Measurements from ENCODE around the gene MAPK8IP3. TPM values are rescaled to one million over a fixed set of nuclear protein-coding genes. Genes with fewer than 3 reads are reported as not detected.
"Not testable (repeated sequence)": the region's sequence is repeated elsewhere in the genome, so short reads cannot be mapped to it uniquely, and the experiment has no call there.

Gene MAPK8IP3
- total RNA-seq, 1 donor = 135 TPM

- Histone ChIP-seq H3K4me1 (ENCODE audit: insufficient read depth, low read length) (no peaks in the 10 kb centered on the region), H3K27me3 (ENCODE audit: insufficient read depth, low read length) (no peaks in the 10 kb centered on the region), H3K4me3 (ENCODE audit: low read length) (no peak overlapping the region), H3K9me3 (ENCODE audit: low read depth, low read length) (no peaks in the 10 kb centered on the region)
Observed at GRCh38 chr16:1696863-1697262, 9.1 kb upstream of the MAPK8IP3 start.

- no peaks in the 10 kb centered on the region for H3K27me3 ChIP-seq (ENCODE audit: insufficient read depth, low read length)
- H3K4me3 ChIP-seq (ENCODE audit: low read length) = no peak overlapping the region
- H3K9me3 ChIP-seq (ENCODE audit: low read depth, low read length) = no peaks in the 10 kb centered on the region
- no peaks in the 10 kb centered on the region for H3K4me1 ChIP-seq (ENCODE audit: insufficient read depth, low read length)
Observed at GRCh38 chr16:1698680-1699079, 7.3 kb upstream of the MAPK8IP3 start.

- Histone ChIP-seq H3K4me3 (ENCODE audit: low read length) (no peak overlapping the region), H3K9me3 (ENCODE audit: low read depth, low read length) (no peaks in the 10 kb centered on the region), H3K27me3 (ENCODE audit: insufficient read depth, low read length) (no peaks in the 10 kb centered on the region), H3K4me1 (ENCODE audit: insufficient read depth, low read length) (peaks cover 8% of the 10 kb centered on the region)
Observed at GRCh38 chr16:1700246-1700645, 5.7 kb upstream of the MAPK8IP3 start.

GRCh38 chr16:1701216-1701878 lies 4.6 kb upstream of the MAPK8IP3 start:
- no peak overlapping the region for H3K4me3 ChIP-seq (ENCODE audit: low read length)
- H3K9me3 ChIP-seq (ENCODE audit: low read depth, low read length) = no peaks in the 10 kb centered on the region
- H3K4me1 ChIP-seq (ENCODE audit: insufficient read depth, low read length) = peaks cover 9% of the 10 kb centered on the region
- no peaks in the 10 kb centered on the region for H3K27me3 ChIP-seq (ENCODE audit: insufficient read depth, low read length)

GRCh38 chr16:1705324-1705687 lies 689 bp upstream of the MAPK8IP3 start:
- Histone ChIP-seq H3K4me3 (ENCODE audit: low read length) (peak overlapping the region; percentile 81), H3K4me1 (ENCODE audit: insufficient read depth, low read length) (peaks cover 33% of the 10 kb centered on the region)
- H3K27me3 ChIP-seq (ENCODE audit: insufficient read depth, low read length); H3K9me3 ChIP-seq (ENCODE audit: low read depth, low read length): not testable (repeated sequence)

DNA sequence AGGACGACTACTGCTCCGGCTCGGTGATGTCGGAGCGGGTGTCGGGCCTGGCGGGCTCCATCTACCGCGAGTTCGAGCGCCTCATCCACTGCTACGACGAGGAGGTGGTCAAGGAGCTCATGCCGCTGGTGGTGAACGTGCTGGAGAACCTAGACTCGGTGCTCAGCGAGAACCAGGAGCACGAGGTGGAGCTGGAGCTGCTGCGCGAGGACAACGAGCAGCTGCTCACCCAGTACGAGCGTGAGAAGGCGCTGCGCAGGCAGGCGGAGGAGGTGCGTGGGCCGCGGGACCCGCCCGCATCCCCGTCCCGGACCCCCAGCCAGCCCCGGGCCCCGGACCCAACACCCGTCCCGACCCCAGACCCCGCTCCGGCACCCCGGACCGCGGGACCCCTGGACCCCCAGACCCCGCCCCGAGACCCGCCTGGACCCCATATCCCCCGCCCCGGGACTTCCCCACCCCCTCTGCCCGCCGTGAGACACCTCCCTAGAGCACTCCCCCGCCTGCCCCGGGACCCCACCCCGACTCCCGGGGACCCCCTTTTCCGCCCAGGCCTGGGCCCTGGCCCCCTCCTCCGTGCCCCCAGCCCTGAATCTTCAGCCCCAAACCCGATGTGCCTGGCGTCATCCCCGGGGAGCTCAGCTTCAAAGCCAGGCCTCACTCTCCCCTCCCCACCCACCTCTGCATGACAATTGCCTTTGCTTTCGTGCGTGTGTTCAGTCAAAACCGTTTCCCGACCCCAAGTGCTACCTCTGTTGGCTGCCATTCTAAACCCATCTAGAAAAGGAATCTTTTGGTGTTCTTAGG lies 594 bp downstream of the MAPK8IP3 start:
- Histone ChIP-seq H3K27me3 (ENCODE audit: insufficient read depth, low read length) (no peaks in the 10 kb centered on the region), H3K9me3 (ENCODE audit: low read depth, low read length) (no peaks in the 10 kb centered on the region), H3K4me3 (ENCODE audit: low read length) (peak overlapping the region; percentile 81)

DNA sequence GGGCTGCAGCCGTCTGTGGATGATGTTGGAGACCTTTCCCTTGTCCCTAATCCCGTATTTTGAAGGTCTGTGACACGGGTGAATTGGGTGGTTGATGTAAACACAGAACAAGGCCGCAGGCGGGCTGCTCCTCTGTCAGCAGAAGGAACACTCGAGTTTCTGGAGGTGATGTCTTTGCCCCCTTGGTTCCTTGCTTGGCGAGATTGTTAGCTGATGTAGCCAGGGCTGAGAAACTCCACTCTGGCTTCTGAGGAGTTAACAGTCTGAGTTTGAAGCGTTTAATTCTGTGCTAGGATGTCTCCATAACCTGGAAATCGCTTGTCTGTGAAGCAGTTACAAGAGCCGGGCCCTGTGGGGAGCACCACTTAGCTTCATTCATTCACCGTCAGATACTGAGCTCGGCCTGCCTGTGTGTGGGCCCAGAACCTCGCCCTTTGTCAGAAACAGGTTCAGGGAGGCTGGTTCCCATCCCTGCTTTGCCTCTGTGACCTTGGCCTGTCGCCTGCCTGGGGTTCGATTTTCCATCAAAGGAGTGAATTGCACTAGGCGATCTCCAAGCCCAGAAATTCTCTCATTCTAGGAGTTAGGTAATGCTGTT lies 1.3 kb downstream of the MAPK8IP3 start:
- no peaks in the 10 kb centered on the region for H3K9me3 ChIP-seq (ENCODE audit: low read depth, low read length)
- H3K4me3 ChIP-seq (ENCODE audit: low read length) = peak overlapping the region; percentile 81
- peaks cover 39% of the 10 kb centered on the region for H3K4me1 ChIP-seq (ENCODE audit: insufficient read depth, low read length)
- no peaks in the 10 kb centered on the region for H3K27me3 ChIP-seq (ENCODE audit: insufficient read depth, low read length)

More for the DNA sequence above, 594 bp downstream of the MAPK8IP3 start:
- peaks cover 35% of the 10 kb centered on the region for H3K4me1 ChIP-seq (ENCODE audit: insufficient read depth, low read length)

DNA sequence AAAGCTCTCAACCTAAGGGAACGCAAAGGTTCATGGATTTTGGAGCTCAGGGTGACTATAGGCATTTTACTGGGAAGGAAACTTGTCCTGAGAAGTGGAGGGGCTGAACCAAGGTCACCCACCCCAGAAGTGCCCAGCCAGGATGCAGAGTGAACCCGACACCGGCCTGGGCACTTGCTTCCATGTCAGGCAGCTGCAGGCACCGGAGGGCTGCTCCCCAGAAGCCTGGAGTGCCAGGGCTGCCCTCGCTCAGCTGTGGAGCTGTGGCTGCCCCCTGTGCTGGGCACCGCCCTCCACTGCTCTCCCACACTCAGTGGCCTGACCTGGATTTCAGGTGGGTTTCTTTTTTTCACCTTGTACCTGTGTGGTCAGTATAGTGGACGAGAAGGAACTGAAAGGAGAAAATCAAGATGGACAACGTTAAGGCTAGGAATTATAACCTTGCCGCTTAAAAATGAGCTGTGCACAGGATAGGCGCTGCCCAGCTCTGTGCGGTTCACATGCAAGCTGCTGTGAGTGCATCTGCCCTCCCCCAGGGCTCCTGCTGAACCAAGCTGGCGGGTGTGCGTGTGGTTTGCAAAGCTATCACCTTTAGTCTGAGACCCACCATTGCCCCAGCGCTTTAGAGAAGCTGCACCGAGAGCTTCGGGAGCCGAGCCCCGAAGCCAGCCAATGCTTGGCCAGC lies 2.2 kb downstream of the MAPK8IP3 start:
- H3K27me3 ChIP-seq (ENCODE audit: insufficient read depth, low read length) = no peaks in the 10 kb centered on the region
- H3K4me3 ChIP-seq (ENCODE audit: low read length) = no peak overlapping the region
- peaks cover 48% of the 10 kb centered on the region for H3K4me1 ChIP-seq (ENCODE audit: insufficient read depth, low read length)
- H3K9me3 ChIP-seq (ENCODE audit: low read depth, low read length) = no peaks in the 10 kb centered on the region

GRCh38 chr16:1708768-1709180 lies 2.8 kb downstream of the MAPK8IP3 start:
- Histone ChIP-seq H3K9me3 (ENCODE audit: low read depth, low read length) (no peaks in the 10 kb centered on the region), H3K4me3 (ENCODE audit: low read length) (no peak overlapping the region), H3K4me1 (ENCODE audit: insufficient read depth, low read length) (peaks cover 54% of the 10 kb centered on the region), H3K27me3 (ENCODE audit: insufficient read depth, low read length) (no peaks in the 10 kb centered on the region)

DNA sequence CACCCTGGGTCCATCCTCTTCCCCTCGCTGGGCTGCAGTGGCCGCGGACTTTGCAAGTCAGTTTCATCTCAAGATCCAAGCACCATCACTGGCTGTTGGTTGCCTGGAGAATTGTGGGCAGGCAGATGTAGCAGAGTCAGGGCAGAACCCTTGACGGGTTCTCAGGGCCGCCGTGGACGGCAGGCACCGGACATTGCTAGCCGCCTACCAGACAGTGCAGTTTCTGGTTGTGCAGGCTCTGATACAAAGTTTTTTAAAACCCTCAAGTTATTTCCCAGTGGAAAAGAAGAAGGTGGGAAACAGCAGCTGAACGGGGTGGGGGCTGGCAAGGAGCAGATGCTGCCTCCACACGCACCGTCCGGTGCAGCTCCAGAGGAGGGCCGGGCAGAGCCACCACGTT lies 3.4 kb downstream of the MAPK8IP3 start:
- Histone ChIP-seq H3K27me3 (ENCODE audit: insufficient read depth, low read length) (no peaks in the 10 kb centered on the region), H3K9me3 (ENCODE audit: low read depth, low read length) (no peaks in the 10 kb centered on the region), H3K4me3 (ENCODE audit: low read length) (no peak overlapping the region), H3K4me1 (ENCODE audit: insufficient read depth, low read length) (peaks cover 59% of the 10 kb centered on the region)

- Histone ChIP-seq H3K27me3 (ENCODE audit: insufficient read depth, low read length) (no peaks in the 10 kb centered on the region), H3K4me1 (ENCODE audit: insufficient read depth, low read length) (peaks cover 54% of the 10 kb centered on the region), H3K9me3 (ENCODE audit: low read depth, low read length) (no peaks in the 10 kb centered on the region), H3K4me3 (ENCODE audit: low read length) (no peak overlapping the region)
Observed at GRCh38 chr16:1710811-1711507, 5.0 kb downstream of the MAPK8IP3 start.

DNA sequence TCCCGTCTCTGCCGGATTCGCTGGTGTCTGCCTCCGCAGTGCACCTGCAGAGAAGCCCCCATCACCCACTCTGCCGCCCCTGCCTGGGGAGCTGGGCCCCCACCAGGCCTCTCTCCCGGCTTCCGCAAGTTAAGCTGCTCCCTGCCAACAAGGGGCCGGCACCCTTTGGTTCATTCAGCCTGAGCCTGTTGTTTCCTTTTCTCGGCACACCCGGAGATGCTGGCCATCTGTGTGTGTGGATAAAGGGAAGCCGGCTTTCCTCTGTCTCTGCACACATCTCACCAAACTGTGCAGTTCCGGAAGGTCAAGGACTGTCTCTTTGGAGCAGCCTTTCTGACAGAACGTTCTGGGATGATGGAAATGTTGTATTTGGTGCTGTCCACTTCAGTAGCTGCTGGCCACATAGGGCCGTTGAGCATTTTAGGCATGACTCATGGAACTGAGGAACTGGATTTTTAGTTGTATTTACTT lies 6.8 kb downstream of the MAPK8IP3 start:
- Histone ChIP-seq H3K9me3 (ENCODE audit: low read depth, low read length) (no peaks in the 10 kb centered on the region), H3K4me3 (ENCODE audit: low read length) (no peak overlapping the region), H3K27me3 (ENCODE audit: insufficient read depth, low read length) (no peaks in the 10 kb centered on the region), H3K4me1 (ENCODE audit: insufficient read depth, low read length) (peaks cover 48% of the 10 kb centered on the region)

- Histone ChIP-seq H3K4me3 (ENCODE audit: low read length) (no peak overlapping the region), H3K4me1 (ENCODE audit: insufficient read depth, low read length) (peaks cover 43% of the 10 kb centered on the region), H3K9me3 (ENCODE audit: low read depth, low read length) (no peaks in the 10 kb centered on the region), H3K27me3 (ENCODE audit: insufficient read depth, low read length) (no peaks in the 10 kb centered on the region)
Observed at GRCh38 chr16:1713331-1713730, 7.3 kb downstream of the MAPK8IP3 start.

- H3K4me1 ChIP-seq (ENCODE audit: insufficient read depth, low read length) = peaks cover 42% of the 10 kb centered on the region
- no peaks in the 10 kb centered on the region for H3K9me3 ChIP-seq (ENCODE audit: low read depth, low read length)
- H3K4me3 ChIP-seq (ENCODE audit: low read length) = no peak overlapping the region
- H3K27me3 ChIP-seq (ENCODE audit: insufficient read depth, low read length) = no peaks in the 10 kb centered on the region
Observed at GRCh38 chr16:1713933-1714332, 7.9 kb downstream of the MAPK8IP3 start.

All from mononuclear cell (primary cell).